ENCODE data around the gene PSTPIP1.

PSTPIP1 gene

DNA sequence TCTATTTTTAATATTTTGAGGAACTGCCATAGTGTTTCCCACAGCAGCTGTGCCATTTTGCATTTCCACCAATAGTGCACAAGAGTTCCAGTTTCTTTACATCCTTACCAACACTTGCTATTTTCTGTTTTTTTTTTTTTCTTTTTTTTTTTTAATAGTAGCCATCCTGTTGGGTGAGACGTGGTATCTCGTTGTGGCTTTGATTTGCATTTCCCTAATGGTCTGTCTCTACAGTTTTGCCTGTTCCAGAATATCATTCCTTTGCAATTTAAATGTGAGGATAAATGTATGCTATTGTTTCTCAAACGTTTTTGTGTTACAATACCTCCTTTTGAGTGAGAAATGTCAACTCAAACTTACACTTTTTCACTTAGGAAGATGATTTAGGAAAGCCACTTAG is 41.0 kb upstream of the PSTPIP1 start:
- H4K20me1 ChIP-seq (ENCODE audit: insufficient read depth, low read length), result no peaks in the 10 kb centered on the region
- no peak overlapping the region for H3K27ac ChIP-seq (ENCODE audit: low read length)
- H2AFZ ChIP-seq (ENCODE audit: low read depth, low read length), result no peak overlapping the region
- H3K9ac ChIP-seq (ENCODE audit: low read length), result no peak overlapping the region
- peaks cover 17% of the 10 kb centered on the region for H3K36me3 ChIP-seq (replicated peaks; ENCODE audit: low read depth, low read length)
- H3K4me3 ChIP-seq (ENCODE audit: low read length), result no peak overlapping the region
- no peaks in the 10 kb centered on the region for H3K79me2 ChIP-seq (ENCODE audit: low read length)
- H3K4me1 ChIP-seq (ENCODE audit: low read length), result no peaks in the 10 kb centered on the region
- TF ChIP-seq EZH2phosphoT487 (IDR thresholded peaks at IDR 0.05; ENCODE audit: low read depth), result no peak
- TF ChIP-seq, protein P1, sequence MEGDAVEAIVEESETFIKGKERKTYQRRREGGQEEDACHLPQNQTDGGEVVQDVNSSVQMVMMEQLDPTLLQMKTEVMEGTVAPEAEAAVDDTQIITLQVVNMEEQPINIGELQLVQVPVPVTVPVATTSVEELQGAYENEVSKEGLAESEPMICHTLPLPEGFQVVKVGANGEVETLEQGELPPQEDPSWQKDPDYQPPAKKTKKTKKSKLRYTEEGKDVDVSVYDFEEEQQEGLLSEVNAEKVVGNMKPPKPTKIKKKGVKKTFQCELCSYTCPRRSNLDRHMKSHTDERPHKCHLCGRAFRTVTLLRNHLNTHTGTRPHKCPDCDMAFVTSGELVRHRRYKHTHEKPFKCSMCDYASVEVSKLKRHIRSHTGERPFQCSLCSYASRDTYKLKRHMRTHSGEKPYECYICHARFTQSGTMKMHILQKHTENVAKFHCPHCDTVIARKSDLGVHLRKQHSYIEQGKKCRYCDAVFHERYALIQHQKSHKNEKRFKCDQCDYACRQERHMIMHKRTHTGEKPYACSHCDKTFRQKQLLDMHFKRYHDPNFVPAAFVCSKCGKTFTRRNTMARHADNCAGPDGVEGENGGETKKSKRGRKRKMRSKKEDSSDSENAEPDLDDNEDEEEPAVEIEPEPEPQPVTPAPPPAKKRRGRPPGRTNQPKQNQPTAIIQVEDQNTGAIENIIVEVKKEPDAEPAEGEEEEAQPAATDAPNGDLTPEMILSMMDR (IDR thresholded peaks at IDR 0.05; ENCODE audit: low read depth, low read length), result no peak
- H3K27me3 ChIP-seq (ENCODE audit: low read depth, low read length), result no peaks in the 10 kb centered on the region
- H3K4me2 ChIP-seq (ENCODE audit: low read length), result no peak overlapping the region
- H3K9me3 ChIP-seq (ENCODE audit: insufficient read depth, low read length), result no peaks in the 10 kb centered on the region

DNA sequence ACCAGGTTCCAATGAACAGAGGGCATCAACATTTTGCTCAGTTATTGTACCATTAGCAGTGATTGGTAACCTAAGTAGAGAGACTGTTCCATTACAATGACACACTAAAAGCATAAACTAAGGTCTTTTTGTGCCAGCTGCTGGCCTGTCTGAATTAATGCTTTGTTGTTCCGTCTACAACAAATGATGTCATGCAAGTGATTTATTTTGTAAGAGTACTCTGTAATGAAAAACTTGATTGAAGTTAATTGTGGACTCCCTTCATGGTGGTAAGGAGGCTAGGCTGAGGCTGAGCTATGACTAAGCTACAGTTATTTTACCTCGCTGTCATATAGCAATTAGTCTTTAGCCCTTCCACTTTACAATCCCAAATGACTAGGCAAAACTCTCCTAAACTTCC is 40.2 kb upstream of the PSTPIP1 start:
- Histone ChIP-seq H4K20me1 (ENCODE audit: insufficient read depth, low read length) (no peaks in the 10 kb centered on the region), H3K9me3 (ENCODE audit: insufficient read depth, low read length) (no peaks in the 10 kb centered on the region), H3K4me1 (ENCODE audit: low read length) (no peaks in the 10 kb centered on the region), H3K9ac (ENCODE audit: low read length) (no peak overlapping the region), H3K4me2 (ENCODE audit: low read length) (no peak overlapping the region), H2AFZ (ENCODE audit: low read depth, low read length) (no peak overlapping the region), H3K4me3 (ENCODE audit: low read length) (no peak overlapping the region), H3K36me3 (replicated peaks; ENCODE audit: low read depth, low read length) (peaks cover 12% of the 10 kb centered on the region), H3K27ac (ENCODE audit: low read length) (no peak overlapping the region), H3K27me3 (ENCODE audit: low read depth, low read length) (no peaks in the 10 kb centered on the region), H3K79me2 (ENCODE audit: low read length) (no peaks in the 10 kb centered on the region)
- no peak for TF ChIP-seq EZH2phosphoT487 (IDR thresholded peaks at IDR 0.05; ENCODE audit: low read depth)
- TF ChIP-seq, protein P1 (IDR thresholded peaks at IDR 0.05; ENCODE audit: low read depth, low read length), result no peak

DNA sequence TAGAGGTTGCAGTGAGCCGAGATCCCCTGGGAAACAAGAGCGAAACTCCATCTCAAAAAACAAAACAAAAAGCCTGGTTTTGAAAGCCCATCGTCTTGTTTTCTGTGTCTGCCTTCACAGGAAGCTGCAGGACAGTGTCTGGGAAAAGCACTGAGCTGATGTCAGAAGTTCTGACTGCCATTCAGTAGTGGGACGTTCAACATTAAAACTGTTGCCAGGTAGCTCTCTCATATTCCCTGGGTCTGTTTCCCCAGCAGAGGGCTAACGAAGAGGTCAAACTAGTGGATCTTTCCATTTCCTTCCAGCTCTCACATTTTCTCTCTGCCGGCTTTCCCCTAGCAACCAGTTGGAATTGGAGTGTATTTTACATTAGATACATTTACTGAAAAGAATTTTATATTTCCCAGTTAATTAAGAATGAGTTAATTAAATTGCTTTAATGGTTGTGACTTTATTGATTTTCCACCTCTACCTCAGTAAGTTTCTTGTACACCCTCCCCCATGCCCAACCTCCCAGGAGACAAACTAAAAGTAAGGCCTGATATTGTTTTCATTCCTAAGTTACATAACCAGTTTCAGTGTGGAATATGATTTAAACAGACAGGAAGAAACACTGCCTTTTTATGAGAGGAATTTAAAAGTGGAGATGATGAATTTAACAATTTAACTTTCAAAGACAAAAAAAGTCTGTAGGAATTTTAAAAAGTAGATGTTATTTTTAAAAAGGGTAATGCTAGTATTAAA is 33.5 kb upstream of the PSTPIP1 start:
- TF ChIP-seq EZH2phosphoT487 (IDR thresholded peaks at IDR 0.05; ENCODE audit: low read depth), result no peak
- TF ChIP-seq, protein P1 (IDR thresholded peaks at IDR 0.05; ENCODE audit: low read depth, low read length), result no peak
- peak overlapping the region; percentile 91 for H2AFZ ChIP-seq (ENCODE audit: low read depth, low read length)
- no peaks in the 10 kb centered on the region for H3K36me3 ChIP-seq (replicated peaks; ENCODE audit: low read depth, low read length)
- H3K27me3 ChIP-seq (ENCODE audit: low read depth, low read length), result peaks cover 18% of the 10 kb centered on the region
- H3K27ac ChIP-seq (ENCODE audit: low read length), result peak overlapping the region; percentile 39; the same call in 1 of the 2 replicates
- no peaks in the 10 kb centered on the region for H3K79me2 ChIP-seq (ENCODE audit: low read length)
- no peaks in the 10 kb centered on the region for H3K9me3 ChIP-seq (ENCODE audit: insufficient read depth, low read length)
- H3K4me1 ChIP-seq (ENCODE audit: low read length), result peaks cover 28% of the 10 kb centered on the region
- peak overlapping the region; percentile 51 for H3K4me3 ChIP-seq (ENCODE audit: low read length)
- no peaks in the 10 kb centered on the region for H4K20me1 ChIP-seq (ENCODE audit: insufficient read depth, low read length)
- peak overlapping the region; percentile 68 for H3K4me2 ChIP-seq (ENCODE audit: low read length)
- peak overlapping the region; percentile 31; the same call in 1 of the 2 replicates for H3K9ac ChIP-seq (ENCODE audit: low read length)

DNA sequence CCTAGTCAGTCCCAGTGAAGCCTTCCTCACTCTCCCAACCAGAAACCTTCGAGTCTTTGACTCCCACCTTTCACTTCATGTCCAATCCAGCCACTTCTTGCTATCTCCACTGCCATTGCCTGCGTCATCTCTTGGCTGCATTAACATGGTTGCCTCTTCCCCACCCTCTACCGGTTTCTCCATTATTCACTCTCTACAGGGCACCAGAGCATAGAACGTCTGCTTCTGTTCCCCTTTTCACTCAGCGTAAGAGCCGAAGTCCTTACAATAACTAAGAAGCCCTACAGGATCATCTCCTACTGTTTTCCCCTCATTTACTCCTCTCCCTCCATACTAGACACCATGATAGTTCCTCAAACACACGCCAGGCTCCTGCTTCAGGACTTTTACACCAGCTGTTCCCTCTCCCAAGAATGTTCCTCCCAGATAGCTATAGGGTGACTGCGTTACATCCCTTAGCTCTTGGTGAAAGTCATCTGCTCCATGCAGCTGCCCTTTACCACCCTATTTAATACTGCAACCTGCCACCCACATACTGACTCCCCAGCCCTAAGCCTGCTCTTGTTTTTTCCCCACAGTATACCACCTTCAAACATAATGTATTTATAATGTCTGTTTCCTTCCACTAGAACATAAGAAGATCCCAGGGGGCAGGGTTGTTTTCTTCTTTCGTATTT is 32.5 kb upstream of the PSTPIP1 start:
- H4K20me1 ChIP-seq (ENCODE audit: insufficient read depth, low read length), result no peaks in the 10 kb centered on the region
- peak overlapping the region; percentile 39 for H3K27ac ChIP-seq (ENCODE audit: low read length)
- peak overlapping the region; percentile 68 for H3K4me2 ChIP-seq (ENCODE audit: low read length)
- TF ChIP-seq, protein P1 (IDR thresholded peaks at IDR 0.05; ENCODE audit: low read depth, low read length), result peak; percentile 7; the same call in 1 of the 2 replicates
- no peak for TF ChIP-seq EZH2phosphoT487 (IDR thresholded peaks at IDR 0.05; ENCODE audit: low read depth)
- H3K36me3 ChIP-seq (replicated peaks; ENCODE audit: low read depth, low read length), result no peaks in the 10 kb centered on the region
- no peaks in the 10 kb centered on the region for H3K79me2 ChIP-seq (ENCODE audit: low read length)
- H3K9ac ChIP-seq (ENCODE audit: low read length), result peak overlapping the region; percentile 31; the same call in 1 of the 2 replicates
- H2AFZ ChIP-seq (ENCODE audit: low read depth, low read length), result peak overlapping the region; percentile 91
- H3K4me3 ChIP-seq (ENCODE audit: low read length), result peak overlapping the region; percentile 51
- H3K27me3 ChIP-seq (ENCODE audit: low read depth, low read length), result peaks cover 18% of the 10 kb centered on the region
- H3K9me3 ChIP-seq (ENCODE audit: insufficient read depth, low read length), result no peaks in the 10 kb centered on the region
- H3K4me1 ChIP-seq (ENCODE audit: low read length), result peaks cover 33% of the 10 kb centered on the region
